OCI-LY1 (cell line): ENCODE results near the gene APOH.
"Not testable (repeated sequence)": the region's sequence is repeated elsewhere in the genome, so short reads cannot be mapped to it uniquely, and the experiment has no call there.

Experiments used
- H2AFZ ChIP-seq: fragments of 200-600 bp; sonication (generic), shearing (Covaris generic); 2 replicates; pipeline ENCODE4 v1.6.0; 2014; ENCODE audit warnings: antibody characterized with exemption, mild to moderate bottlenecking, low read length
- H3F3A ChIP-seq: fragments of 200-600 bp; sonication (generic), shearing (Covaris generic); 2 replicates; pipeline ENCODE4 v1.6.0; 2014; ENCODE audit warnings: mild to moderate bottlenecking, antibody characterized with exemption, low read length, moderate library complexity; ENCODE audit not compliant: insufficient read depth
- H3K27ac ChIP-seq: fragments of 200-600 bp; sonication (generic); 2 replicates; pipeline ENCODE4 v1.5.1; 2014; ENCODE audit warnings: low read length, mixed run types, mild to moderate bottlenecking, low read depth; ENCODE audit not compliant: poor library complexity, severe bottlenecking
- H3K27me3 ChIP-seq: fragments of 200-600 bp; sonication (generic); 2 replicates; pipeline ENCODE4 v1.6.0; 2014; ENCODE audit warnings: antibody characterized with exemption, mild to moderate bottlenecking, low read length, moderate library complexity; ENCODE audit not compliant: insufficient read depth
- H3K36me3 ChIP-seq: fragments of 200-600 bp; sonication (generic); 2 replicates; pipeline ENCODE4 v1.6.1; 2014; ENCODE audit warnings: mild to moderate bottlenecking, antibody characterized with exemption, low read length, moderate library complexity, mixed read lengths; ENCODE audit not compliant: insufficient read depth
- H3K4me1 ChIP-seq: fragments of 200-600 bp; sonication (generic); 2 replicates; pipeline ENCODE4 v1.5.1; 2014; ENCODE audit warnings: mild to moderate bottlenecking, low read length, moderate library complexity; ENCODE audit not compliant: insufficient read depth, severe bottlenecking
- H3K4me2 ChIP-seq: fragments of 200-600 bp; sonication (generic), shearing (Covaris generic); 2 replicates; pipeline ENCODE4 v1.6.1; 2014; ENCODE audit warnings: low read length
- H3K4me3 ChIP-seq: fragments of 200-600 bp; sonication (generic); 2 replicates; pipeline ENCODE4 v1.5.1; 2014; ENCODE audit warnings: low read length, low read depth, mild to moderate bottlenecking, mixed read lengths; ENCODE audit not compliant: poor library complexity, severe bottlenecking
- H3K79me2 ChIP-seq: fragments of 200-600 bp; shearing (Covaris generic); 2 replicates; pipeline ENCODE4 v1.6.1; 2016; ENCODE audit warnings: mixed run types, low read length, mixed read lengths; ENCODE audit not compliant: insufficient read depth
- H3K9ac ChIP-seq: fragments of 200-600 bp; sonication (generic), shearing (Covaris generic); 2 replicates; pipeline ENCODE4 v1.6.1; 2014; ENCODE audit warnings: mild to moderate bottlenecking, low read length, mixed read lengths
- H3K9me2 ChIP-seq: fragments of 200-600 bp; sonication (generic), shearing (Covaris generic); 2 replicates; pipeline ENCODE4 v1.6.1; 2014; ENCODE audit warnings: low read depth, mild to moderate bottlenecking, low read length, mixed read lengths
- H3K9me3 ChIP-seq: fragments of 200-600 bp; shearing (Covaris generic); 2 replicates; pipeline ENCODE4 v1.6.1; 2014; ENCODE audit warnings: low read length, mixed read lengths
- H4K20me1 ChIP-seq: fragments of 200-600 bp; sonication (generic), shearing (Covaris generic); 2 replicates; pipeline ENCODE4 v1.6.0; 2016; ENCODE audit warnings: mild to moderate bottlenecking, low read length; ENCODE audit not compliant: insufficient read depth
- EZH2 ChIP-seq: fragments of 200-600 bp; sonication (generic), shearing (Covaris generic); IDR thresholded peaks from 2 replicates; pipeline ENCODE4 v1.8.0; 2017; ENCODE audit warnings: borderline replicate concordance, mixed run types, mild to moderate bottlenecking, antibody characterized with exemption, low read length, moderate library complexity, mixed read lengths
- TF ChIP-seq, protein P1 (sequence below): fragments of 200-600 bp; sonication (generic), shearing (Covaris generic); IDR thresholded peaks from 2 replicates; pipeline ENCODE4 v1.5.1; 2017; ENCODE audit warnings: mild to moderate bottlenecking, antibody characterized with exemption, low read length, moderate library complexity, mixed read lengths

The APOH gene

GRCh38 chr17:66260275-66260674 lies 31.1 kb upstream of the APOH start:
- Histone ChIP-seq H3K36me3 (no peaks in the 10 kb centered on the region), H3K9me3 (peaks cover 3% of the 10 kb centered on the region; the same call in 1 of the 2 replicates), H3K9ac (no peak overlapping the region), H3K4me2 (no peak overlapping the region), H2AFZ (no peak overlapping the region), H3K4me3 (no peak overlapping the region), H3K4me1 (peaks cover 7% of the 10 kb centered on the region), H3K27ac (no peak overlapping the region), H3F3A (no peaks in the 10 kb centered on the region), H3K79me2 (no peaks in the 10 kb centered on the region), H3K27me3 (peaks cover 3% of the 10 kb centered on the region; the same call in 1 of the 2 replicates), H4K20me1 (no peaks in the 10 kb centered on the region), H3K9me2 (no peaks in the 10 kb centered on the region)
- TF ChIP-seq, protein P1, sequence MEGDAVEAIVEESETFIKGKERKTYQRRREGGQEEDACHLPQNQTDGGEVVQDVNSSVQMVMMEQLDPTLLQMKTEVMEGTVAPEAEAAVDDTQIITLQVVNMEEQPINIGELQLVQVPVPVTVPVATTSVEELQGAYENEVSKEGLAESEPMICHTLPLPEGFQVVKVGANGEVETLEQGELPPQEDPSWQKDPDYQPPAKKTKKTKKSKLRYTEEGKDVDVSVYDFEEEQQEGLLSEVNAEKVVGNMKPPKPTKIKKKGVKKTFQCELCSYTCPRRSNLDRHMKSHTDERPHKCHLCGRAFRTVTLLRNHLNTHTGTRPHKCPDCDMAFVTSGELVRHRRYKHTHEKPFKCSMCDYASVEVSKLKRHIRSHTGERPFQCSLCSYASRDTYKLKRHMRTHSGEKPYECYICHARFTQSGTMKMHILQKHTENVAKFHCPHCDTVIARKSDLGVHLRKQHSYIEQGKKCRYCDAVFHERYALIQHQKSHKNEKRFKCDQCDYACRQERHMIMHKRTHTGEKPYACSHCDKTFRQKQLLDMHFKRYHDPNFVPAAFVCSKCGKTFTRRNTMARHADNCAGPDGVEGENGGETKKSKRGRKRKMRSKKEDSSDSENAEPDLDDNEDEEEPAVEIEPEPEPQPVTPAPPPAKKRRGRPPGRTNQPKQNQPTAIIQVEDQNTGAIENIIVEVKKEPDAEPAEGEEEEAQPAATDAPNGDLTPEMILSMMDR = no peak
- no peak for TF ChIP-seq EZH2

DNA sequence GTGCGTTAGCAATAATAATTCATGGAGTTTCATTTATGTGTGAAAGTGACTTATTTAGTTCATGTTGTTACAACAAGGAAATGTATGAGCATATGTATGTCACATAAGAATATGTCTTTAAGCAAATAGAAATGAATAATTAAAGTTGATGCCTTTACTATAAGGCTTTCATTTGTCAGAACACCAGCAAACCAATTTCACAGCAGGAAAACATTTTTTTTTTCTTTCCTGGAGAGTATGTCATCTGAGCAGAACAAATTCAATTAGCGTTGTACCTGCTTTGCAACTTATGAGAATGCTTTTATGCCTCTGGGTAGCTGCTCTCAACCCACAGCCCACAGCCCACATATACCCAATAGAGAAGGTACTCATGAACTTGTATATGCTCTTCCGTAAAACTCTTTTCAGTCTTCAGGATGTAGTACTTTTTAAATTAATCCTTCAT lies 26.3 kb upstream of the APOH start:
- Histone ChIP-seq H3F3A (no peaks in the 10 kb centered on the region), H3K9ac (peak overlapping the region; percentile 31; the same call in 1 of the 2 replicates), H2AFZ (peak overlapping the region; percentile 86), H3K9me3 (no peaks in the 10 kb centered on the region), H3K9me2 (no peaks in the 10 kb centered on the region), H3K36me3 (no peaks in the 10 kb centered on the region), H3K27ac (no peak overlapping the region), H3K4me2 (peak overlapping the region; percentile 55), H3K27me3 (no peaks in the 10 kb centered on the region), H4K20me1 (no peaks in the 10 kb centered on the region), H3K4me3 (no peak overlapping the region), H3K4me1 (peaks cover 9% of the 10 kb centered on the region), H3K79me2 (no peaks in the 10 kb centered on the region)
- TF ChIP-seq, protein P1 = no peak
- TF ChIP-seq EZH2 = no peak

DNA sequence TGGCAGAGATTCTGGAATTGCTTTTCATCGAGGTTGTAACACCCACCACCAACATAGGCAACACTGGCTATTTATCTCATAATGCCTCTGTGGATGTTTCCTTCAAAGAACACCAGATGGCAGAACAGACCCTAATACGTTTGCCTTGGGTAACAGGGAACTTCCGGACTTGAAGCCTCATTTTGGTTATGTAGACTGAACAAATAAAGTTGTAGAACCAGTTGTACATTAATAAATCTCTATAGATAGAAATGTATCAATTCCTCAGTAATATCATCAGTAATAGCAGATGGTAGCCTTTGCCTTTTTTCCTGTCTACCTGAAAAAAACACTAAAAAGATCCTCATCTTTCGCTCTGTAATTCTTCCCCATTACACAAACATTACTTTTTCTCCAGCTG lies 25.9 kb upstream of the APOH start:
- Histone ChIP-seq H2AFZ (peak overlapping the region; percentile 86), H3K4me2 (peak overlapping the region; percentile 55), H3K4me3 (no peak overlapping the region), H3K36me3 (no peaks in the 10 kb centered on the region), H3K79me2 (no peaks in the 10 kb centered on the region), H3K4me1 (peaks cover 9% of the 10 kb centered on the region), H3K9me3 (no peaks in the 10 kb centered on the region), H3K27ac (no peak overlapping the region), H3K9me2 (no peaks in the 10 kb centered on the region), H3K9ac (peak overlapping the region; percentile 31; the same call in 1 of the 2 replicates), H3K27me3 (no peaks in the 10 kb centered on the region), H3F3A (no peaks in the 10 kb centered on the region), H4K20me1 (no peaks in the 10 kb centered on the region)
- TF ChIP-seq EZH2 = no peak
- TF ChIP-seq, protein P1 = peak; percentile 82

GRCh38 chr17:66253458-66253857 lies 24.2 kb upstream of the APOH start:
- H3K27ac ChIP-seq, H3F3A ChIP-seq, H3K79me2 ChIP-seq, H3K9ac ChIP-seq, H3K36me3 ChIP-seq, H3K4me2 ChIP-seq, H2AFZ ChIP-seq, H3K27me3 ChIP-seq, H3K4me3 ChIP-seq, H3K9me3 ChIP-seq, H3K9me2 ChIP-seq, H3K4me1 ChIP-seq, H4K20me1 ChIP-seq: not testable (repeated sequence)
